ENCODE results near the gene ACACA. TPM values are rescaled to one million over a fixed set of nuclear protein-coding genes. Genes with fewer than 3 reads are reported as not detected.

Gene ACACA
- total and polyA plus RNA-seq, 9 of the 15 experiments (the other 6 are each of a cell fraction or from before 2014, with no cell fraction given) = 35.9 to 135 (median 88.4) TPM

DNA sequence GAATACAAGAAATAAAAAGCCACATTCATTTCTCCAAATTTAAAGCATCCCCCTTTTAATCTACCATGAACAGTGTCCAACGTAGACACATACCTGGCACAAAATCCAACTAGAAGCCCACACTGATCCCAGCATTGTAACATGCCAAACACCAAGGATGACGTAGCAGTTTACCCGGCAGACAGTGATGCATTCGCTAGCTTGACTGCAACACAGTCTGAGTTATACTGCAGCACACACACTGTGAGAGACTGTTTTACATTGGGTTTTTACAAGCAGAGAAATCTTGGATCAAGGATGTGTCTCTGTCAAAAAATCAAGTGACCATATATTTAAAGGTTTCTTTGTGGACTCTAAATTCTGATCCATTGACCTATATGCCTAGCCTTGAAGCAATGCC is 105.3 kb downstream of the ACACA start (continued):
- peak; percentile 43 for TF ChIP-seq MEIS2 (IDR thresholded peaks at IDR 0.05; ENCODE audit: partially characterized antibody)

DNA sequence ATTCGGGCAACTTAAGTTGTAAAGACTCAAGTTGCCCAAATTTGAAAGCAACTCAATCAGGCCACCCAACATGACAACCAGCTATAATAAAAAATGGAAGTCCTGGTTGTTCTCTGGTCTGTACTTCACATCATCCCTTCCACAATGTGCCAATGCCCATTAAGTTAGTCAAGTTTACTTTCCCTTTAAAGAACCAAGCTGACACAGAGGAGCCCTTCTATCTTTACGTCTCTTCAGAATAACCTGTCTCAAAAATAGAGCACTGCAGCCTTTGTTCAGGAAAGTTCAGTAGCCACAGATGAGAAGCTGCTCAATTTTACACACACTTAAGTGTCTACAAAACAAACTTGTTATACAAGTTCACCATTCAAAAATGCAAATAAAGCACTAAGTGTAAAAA is 106.0 kb downstream of the ACACA start:
- intact Hi-C loops (cut with micrococcal nuclease) (no loop called here), in situ Hi-C loops (cut with MboI) (no loop called here)
- Histone ChIP-seq H3K36me3 (ENCODE audit: control insufficient read depth, insufficient read depth, low read length) (peaks cover 50% of the 10 kb centered on the region; the same call in 2 of the 3 replicates), H4K20me1 (replicated peaks; ENCODE audit: control insufficient read depth, insufficient read depth, low read length) (no peaks in the 10 kb centered on the region), H3K79me2 (ENCODE audit: control insufficient read depth, insufficient read depth, low read length) (peaks cover 69% of the 10 kb centered on the region), H2AFZ (ENCODE audit: low read depth, low read length) (no peak overlapping the region), H3K4me3 (no peak overlapping the region), H3K27me3 (ENCODE audit: control insufficient read depth in 2 of 2, insufficient read depth in 2 of 2, low read length in 2 of 2) (no peaks in the 10 kb centered on the region), H3K9ac (ENCODE audit: insufficient read depth in 1 of 2, low read depth in 2 of 2, low read length in 2 of 2) (0 out of 4 replicates have a peak overlapping the region, but pooled peaks of 1 of the 2 experiments have one; percentile 3), H3K4me2 (ENCODE audit: insufficient read depth, low read length) (no peak overlapping the region), H3K9me3 (replicated peaks; ENCODE audit: control insufficient read depth, insufficient read depth, low read depth, low read length) (no peaks in the 10 kb centered on the region), H3K4me1 (replicated peaks in 1 of 2; ENCODE audit: control insufficient read depth in 2 of 2, insufficient read depth in 2 of 2, low read length in 2 of 2) (peaks cover 3 to 11% of the 10 kb centered on the region in 2 experiments; a peak in 4 of 5 replicates), H3K9me1 (ENCODE audit: control insufficient read depth, insufficient read depth, low read length) (no peaks in the 10 kb centered on the region), H3K27ac (ENCODE audit: extremely low read depth, low read depth, low read length) (peak overlapping the region; percentile 51; the same call in 2 of the 3 replicates)
- WGBS (ENCODE audit: insufficient coverage, low coverage, missing lambda C conversion rate) = 63% methylated on average over 2 of the region's 2 CpGs
- DNase-seq (ENCODE audit: extremely low read depth in 1 of 4, low spot score in 3 of 4) (no peak), ATAC-seq (no peak), FAIRE-seq (no peak)
- no TSS peak for BruUV-seq (replicated peaks)
- ChIA-PET POLR2A (interaction anchor here (1.0 to 2.9 kb wide), 7 partner anchors 11 to 137 kb away, joined by 3 to 16 read pairs (median 4); no protein-coding TSS in a partner anchor), CTCF (ENCODE audit: low intra/inter-chr PET ratio) (no interaction called here)
- TF ChIP-seq ZNF197 (CRISPR knock-in tag; IDR thresholded peaks at IDR 0.05; ENCODE audit: low read depth) (no peak), ZNF395 (CRISPR knock-in tag; IDR thresholded peaks at IDR 0.05) (0 out of 2 replicates have a peak, but pooled peaks have one; percentile 31), JUND (IDR thresholded peaks at IDR 0.05; ENCODE audit: borderline replicate concordance, low read depth, low read length) (no peak), JUND (tag; IDR thresholded peaks at IDR 0.05; ENCODE audit: borderline replicate concordance, low read depth, low read length) (no peak)

All from K562 (cell line).